ENCODE data around the gene KCNG2.
A peak's percentile ranks its signal among the peaks of the same experiment; 100 is the strongest.

KCNG2 gene

DNA sequence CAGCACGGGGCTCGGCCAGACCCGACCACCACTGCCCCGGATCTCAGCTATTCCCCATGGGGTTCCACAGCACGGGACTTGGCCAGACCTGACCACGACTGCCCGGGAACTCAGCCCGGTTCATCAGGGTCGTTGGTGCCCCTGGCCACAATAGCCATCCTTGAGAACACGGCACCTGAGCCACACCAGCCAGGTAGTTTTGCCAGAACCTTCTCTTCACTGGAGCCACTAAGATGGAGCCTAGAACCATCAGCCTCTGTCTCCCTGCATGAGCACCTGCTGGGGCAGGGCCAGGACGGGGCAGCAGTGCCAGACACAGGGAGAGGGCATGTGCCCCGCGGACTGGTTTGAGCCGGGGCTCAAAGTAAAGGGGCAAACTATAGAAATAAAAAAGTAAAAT lies 11.4 kb upstream of the KCNG2 start:
- H3K36me3 ChIP-seq (ENCODE audit: insufficient read depth, low read length), result no peaks in the 10 kb centered on the region

DNA sequence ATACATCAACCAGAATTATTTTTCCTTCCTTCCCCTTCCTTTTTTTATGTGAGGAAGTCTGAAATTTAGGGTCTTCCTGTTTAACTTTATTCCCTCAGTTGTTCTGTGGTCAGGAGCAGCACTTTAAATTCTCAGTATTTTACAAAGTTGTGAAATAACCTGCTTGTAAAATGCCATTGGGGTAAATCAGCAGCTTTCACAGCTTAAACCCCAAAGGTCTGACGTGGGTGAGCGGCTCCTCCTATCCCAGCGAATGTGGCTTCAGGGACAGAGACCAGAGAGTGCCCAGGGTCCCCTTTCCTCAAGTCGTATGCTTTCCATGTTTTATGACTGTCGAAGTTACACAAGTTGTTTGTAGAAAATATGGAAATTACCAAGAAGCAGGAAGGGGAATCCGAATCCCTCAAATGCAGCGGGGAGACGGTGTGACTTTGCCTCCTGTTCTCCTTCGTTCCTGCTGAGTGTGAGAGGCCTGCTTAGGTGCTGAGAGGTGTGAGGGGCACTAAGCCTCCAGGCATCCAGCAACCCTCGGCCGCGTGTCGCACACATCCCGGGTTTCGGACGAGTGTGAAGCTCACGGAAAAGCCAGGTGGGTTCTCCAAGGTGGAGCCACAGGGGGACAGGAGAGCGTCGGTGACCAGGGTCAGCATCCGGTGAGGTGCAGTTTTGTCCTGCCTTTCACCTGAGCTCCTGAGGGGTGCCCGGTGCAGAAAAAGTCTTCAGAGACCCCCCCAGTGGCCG lies 10.8 kb upstream of the KCNG2 start:
- Histone ChIP-seq H3K36me3 (ENCODE audit: insufficient read depth, low read length) (no peaks in the 10 kb centered on the region), H3K27me3 (ENCODE audit: insufficient read depth, low read length) (peaks cover 4% of the 10 kb centered on the region), H2AFZ (ENCODE audit: low read length, unreplicated experiment) (no peak overlapping the region), H3K79me2 (ENCODE audit: control insufficient read depth, insufficient read depth, low read length, unreplicated experiment) (no peaks in the 10 kb centered on the region), H3K4me3 (ENCODE audit: low read depth, low read length) (no peak overlapping the region), H3K4me1 (ENCODE audit: control insufficient read depth, insufficient read depth, low read length, unreplicated experiment) (peaks cover 35% of the 10 kb centered on the region), H3K27ac (ENCODE audit: low read depth, low read length) (peak overlapping the region; percentile 43; the same call in 1 of the 2 replicates)

More for the DNA sequence above, 11.4 kb upstream of the KCNG2 start:
- Histone ChIP-seq H2AFZ (ENCODE audit: low read length, unreplicated experiment) (no peak overlapping the region), H3K27ac (ENCODE audit: low read depth, low read length) (peak overlapping the region; percentile 43; the same call in 1 of the 2 replicates), H3K4me3 (ENCODE audit: low read depth, low read length) (no peak overlapping the region), H3K79me2 (ENCODE audit: control insufficient read depth, insufficient read depth, low read length, unreplicated experiment) (no peaks in the 10 kb centered on the region), H3K27me3 (ENCODE audit: insufficient read depth, low read length) (peaks cover 4% of the 10 kb centered on the region), H3K4me1 (ENCODE audit: control insufficient read depth, insufficient read depth, low read length, unreplicated experiment) (peaks cover 32% of the 10 kb centered on the region)

DNA sequence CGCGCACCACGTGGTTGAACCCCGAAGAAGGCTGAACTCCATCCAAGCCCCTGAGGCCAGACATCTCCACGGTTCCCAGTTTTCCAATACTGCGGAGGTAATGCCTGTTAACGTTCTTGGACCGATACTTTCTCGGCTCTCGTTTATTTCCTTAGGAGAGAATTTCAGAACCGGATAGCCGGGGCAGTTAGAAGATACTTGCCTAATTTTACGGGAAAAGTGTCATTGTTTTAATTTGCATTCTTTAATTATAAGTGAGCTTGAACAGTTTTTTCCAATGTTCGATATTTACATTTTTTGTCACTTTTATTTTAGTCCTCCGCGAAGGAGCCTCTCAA lies 10.2 kb upstream of the KCNG2 start:
- H3K4me3 ChIP-seq (ENCODE audit: low read depth, low read length), result peak overlapping the region; percentile 73
- H2AFZ ChIP-seq (ENCODE audit: low read length, unreplicated experiment), result no peak overlapping the region
- peaks cover 41% of the 10 kb centered on the region for H3K4me1 ChIP-seq (ENCODE audit: control insufficient read depth, insufficient read depth, low read length, unreplicated experiment)
- H3K79me2 ChIP-seq (ENCODE audit: control insufficient read depth, insufficient read depth, low read length, unreplicated experiment), result no peaks in the 10 kb centered on the region
- peaks cover 4% of the 10 kb centered on the region for H3K27me3 ChIP-seq (ENCODE audit: insufficient read depth, low read length)
- peak overlapping the region; percentile 28; the same call in 1 of the 2 replicates for H3K27ac ChIP-seq (ENCODE audit: low read depth, low read length)
- no peaks in the 10 kb centered on the region for H3K36me3 ChIP-seq (ENCODE audit: insufficient read depth, low read length)

DNA sequence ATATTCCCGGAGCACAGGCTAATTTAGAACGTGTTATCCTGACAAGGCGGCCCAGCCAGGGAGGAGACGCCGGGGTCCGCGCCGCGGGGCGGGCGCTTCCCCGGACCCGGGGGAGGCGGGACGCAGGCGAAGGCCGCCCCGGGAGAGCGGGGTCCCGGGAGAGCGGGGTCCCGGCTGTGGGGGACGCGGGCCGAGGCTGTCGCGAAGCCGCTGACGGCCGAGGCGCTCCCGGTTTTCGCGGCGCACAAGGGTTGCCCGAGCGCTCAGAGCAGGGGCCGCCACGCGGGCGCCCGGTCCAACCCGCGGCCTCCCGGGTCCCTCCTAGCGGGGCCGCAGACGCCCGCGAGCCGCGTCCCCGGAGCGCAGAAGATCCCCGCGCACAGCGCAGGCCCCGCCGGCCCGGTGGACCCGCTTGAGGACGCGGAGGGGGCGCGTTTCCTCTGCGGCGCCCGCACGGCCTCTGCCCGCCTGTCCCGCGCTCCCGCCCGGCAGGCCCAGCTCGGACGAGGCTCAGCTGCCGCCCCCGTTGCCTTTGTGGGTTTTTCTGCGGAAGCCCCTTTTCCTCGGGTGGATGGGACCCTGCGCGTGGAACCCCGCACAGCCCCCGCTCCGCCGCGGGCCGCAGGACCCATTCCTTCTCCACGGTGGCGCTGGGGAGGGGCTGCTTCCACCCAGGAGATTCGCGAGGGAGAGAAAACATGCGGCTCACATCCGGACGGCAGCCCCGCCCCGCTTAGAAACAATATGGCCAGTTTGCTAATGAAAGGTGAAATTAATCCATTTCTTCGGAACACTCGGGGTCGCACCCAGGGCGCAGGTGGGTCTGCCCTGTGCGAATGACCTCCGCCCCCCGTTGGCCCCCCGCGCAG lies 9.6 kb upstream of the KCNG2 start:
- H3K4me1 ChIP-seq (ENCODE audit: control insufficient read depth, insufficient read depth, low read length, unreplicated experiment), result peaks cover 46% of the 10 kb centered on the region
- H3K79me2 ChIP-seq (ENCODE audit: control insufficient read depth, insufficient read depth, low read length, unreplicated experiment), result no peaks in the 10 kb centered on the region
- H2AFZ ChIP-seq (ENCODE audit: low read length, unreplicated experiment), result peak overlapping the region; percentile 62
- H3K27me3 ChIP-seq (ENCODE audit: insufficient read depth, low read length), result peaks cover 4% of the 10 kb centered on the region
- H3K4me3 ChIP-seq (ENCODE audit: low read depth, low read length), result peak overlapping the region; percentile 73
- peak overlapping the region; percentile 25; the same call in 1 of the 2 replicates for H3K27ac ChIP-seq (ENCODE audit: low read depth, low read length)
- no peaks in the 10 kb centered on the region for H3K36me3 ChIP-seq (ENCODE audit: insufficient read depth, low read length)

DNA sequence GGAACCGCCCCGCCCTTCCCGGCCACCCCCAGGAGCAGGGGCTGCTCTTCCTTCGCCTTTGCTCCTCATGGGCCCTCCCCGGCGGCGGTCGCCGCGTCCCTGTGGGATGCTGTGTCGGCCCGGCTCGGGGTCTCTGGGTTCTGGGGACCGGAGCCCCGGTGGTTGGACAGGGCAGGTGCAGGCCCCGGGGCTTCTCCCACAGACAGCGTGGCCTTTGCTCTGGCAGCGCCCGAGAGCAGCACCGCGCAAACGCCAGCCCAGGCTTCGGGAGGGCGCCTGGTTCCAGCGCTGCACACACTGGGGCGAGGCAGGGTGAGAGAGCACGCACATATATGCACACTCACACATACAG lies 9.0 kb upstream of the KCNG2 start:
- Histone ChIP-seq H3K4me1 (ENCODE audit: control insufficient read depth, insufficient read depth, low read length, unreplicated experiment) (peaks cover 46% of the 10 kb centered on the region), H3K27ac (ENCODE audit: low read depth, low read length) (no peak overlapping the region), H2AFZ (ENCODE audit: low read length, unreplicated experiment) (peak overlapping the region; percentile 62), H3K4me3 (ENCODE audit: low read depth, low read length) (peak overlapping the region; percentile 73; the same call in 1 of the 2 replicates), H3K36me3 (ENCODE audit: insufficient read depth, low read length) (no peaks in the 10 kb centered on the region), H3K79me2 (ENCODE audit: control insufficient read depth, insufficient read depth, low read length, unreplicated experiment) (no peaks in the 10 kb centered on the region), H3K27me3 (ENCODE audit: insufficient read depth, low read length) (peaks cover 4% of the 10 kb centered on the region)

DNA sequence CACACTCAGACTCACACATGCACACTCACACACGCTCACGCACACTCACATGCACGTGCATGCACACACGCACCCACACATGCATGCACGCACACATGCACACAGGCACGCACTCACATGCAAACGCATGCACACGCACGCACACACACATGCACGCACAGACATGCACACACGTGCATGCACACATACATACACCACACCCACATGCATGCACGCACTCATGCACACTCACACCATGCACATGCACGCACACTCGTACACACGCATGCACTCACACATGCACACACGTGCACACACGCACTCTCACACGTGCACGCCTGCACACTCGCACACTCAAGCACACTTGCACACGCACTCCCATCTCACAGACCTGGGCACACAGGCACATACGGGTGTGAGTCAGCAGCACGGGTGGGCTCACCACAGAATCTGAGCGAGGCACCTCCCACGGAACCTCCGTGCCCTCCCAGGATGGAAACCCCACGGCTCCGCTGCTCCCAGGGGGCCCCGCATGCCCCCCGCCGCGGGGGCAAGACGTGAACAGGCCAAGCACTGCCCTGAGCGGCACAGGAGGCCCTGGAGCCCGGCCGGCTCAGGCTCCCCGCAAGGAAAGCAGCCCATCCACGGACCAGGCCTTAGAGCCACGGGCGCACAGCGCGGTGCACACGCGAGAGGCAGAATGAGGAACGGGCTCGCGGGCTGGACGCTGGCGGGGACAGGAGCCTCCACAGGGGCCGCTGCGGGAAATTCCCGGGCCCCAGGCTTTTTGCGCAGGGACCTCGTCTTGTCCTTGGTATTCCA lies 8.4 kb upstream of the KCNG2 start:
- Histone ChIP-seq H2AFZ (ENCODE audit: low read length, unreplicated experiment) (no peak overlapping the region), H3K27me3 (ENCODE audit: insufficient read depth, low read length) (peaks cover 4% of the 10 kb centered on the region), H3K4me1 (ENCODE audit: control insufficient read depth, insufficient read depth, low read length, unreplicated experiment) (peaks cover 46% of the 10 kb centered on the region), H3K79me2 (ENCODE audit: control insufficient read depth, insufficient read depth, low read length, unreplicated experiment) (no peaks in the 10 kb centered on the region), H3K4me3 (ENCODE audit: low read depth, low read length) (no peak overlapping the region), H3K27ac (ENCODE audit: low read depth, low read length) (no peak overlapping the region), H3K36me3 (ENCODE audit: insufficient read depth, low read length) (no peaks in the 10 kb centered on the region)

DNA sequence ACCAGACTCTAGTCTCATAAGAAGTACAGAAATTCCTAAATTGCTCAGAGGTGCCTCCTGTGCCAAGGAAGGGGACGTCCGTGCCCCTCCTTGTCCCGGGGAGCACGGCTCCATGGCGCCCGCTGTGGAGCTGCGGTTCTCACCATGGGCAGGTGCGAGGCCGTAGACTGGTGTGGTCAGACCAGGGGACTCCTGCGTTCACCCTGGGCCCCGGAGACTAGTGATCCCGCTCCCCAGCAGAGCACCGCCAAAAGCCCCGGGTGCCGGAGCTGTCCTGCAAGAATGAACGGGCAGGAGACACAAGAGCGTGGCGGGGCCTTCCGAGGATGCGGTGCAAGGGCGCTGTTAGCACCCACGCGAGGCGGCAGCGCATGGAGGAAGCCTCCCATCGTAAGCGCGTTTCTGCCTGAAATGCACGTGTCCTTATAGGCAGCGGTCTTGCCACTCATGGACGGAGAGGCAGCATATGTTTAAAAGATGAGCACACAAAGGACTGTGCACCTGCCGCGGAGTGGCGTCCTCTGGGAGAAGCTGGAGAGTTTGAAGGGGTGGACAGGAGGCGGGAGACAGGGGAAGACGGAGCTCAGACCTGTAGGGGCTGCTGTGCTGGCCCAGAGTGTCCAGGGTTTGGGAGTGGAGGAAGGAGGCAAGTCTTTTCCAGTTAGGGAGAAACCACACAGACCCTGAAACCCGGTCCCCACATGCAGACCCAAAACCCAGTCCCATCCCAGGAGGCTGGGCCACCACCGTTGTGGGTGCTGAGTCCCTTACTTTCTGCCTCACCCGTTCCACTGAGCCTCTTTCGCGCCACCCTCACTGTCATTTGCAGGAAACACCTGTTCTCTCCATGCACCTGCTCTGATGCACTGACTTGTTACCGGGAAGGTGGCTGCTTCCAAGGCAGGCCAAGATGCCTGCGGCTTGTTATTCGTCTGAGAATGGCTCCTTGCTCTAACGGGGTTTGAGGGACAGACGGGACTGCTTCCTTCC lies 7.5 kb upstream of the KCNG2 start:
- no peak overlapping the region for H2AFZ ChIP-seq (ENCODE audit: low read length, unreplicated experiment)
- H3K36me3 ChIP-seq (ENCODE audit: insufficient read depth, low read length), result no peaks in the 10 kb centered on the region
- H3K4me1 ChIP-seq (ENCODE audit: control insufficient read depth, insufficient read depth, low read length, unreplicated experiment), result peaks cover 45% of the 10 kb centered on the region
- no peaks in the 10 kb centered on the region for H3K79me2 ChIP-seq (ENCODE audit: control insufficient read depth, insufficient read depth, low read length, unreplicated experiment)
- peaks cover 4% of the 10 kb centered on the region for H3K27me3 ChIP-seq (ENCODE audit: insufficient read depth, low read length)
- peak overlapping the region; percentile 96 for H3K27ac ChIP-seq (ENCODE audit: low read depth, low read length)
- no peak overlapping the region for H3K4me3 ChIP-seq (ENCODE audit: low read depth, low read length)

DNA sequence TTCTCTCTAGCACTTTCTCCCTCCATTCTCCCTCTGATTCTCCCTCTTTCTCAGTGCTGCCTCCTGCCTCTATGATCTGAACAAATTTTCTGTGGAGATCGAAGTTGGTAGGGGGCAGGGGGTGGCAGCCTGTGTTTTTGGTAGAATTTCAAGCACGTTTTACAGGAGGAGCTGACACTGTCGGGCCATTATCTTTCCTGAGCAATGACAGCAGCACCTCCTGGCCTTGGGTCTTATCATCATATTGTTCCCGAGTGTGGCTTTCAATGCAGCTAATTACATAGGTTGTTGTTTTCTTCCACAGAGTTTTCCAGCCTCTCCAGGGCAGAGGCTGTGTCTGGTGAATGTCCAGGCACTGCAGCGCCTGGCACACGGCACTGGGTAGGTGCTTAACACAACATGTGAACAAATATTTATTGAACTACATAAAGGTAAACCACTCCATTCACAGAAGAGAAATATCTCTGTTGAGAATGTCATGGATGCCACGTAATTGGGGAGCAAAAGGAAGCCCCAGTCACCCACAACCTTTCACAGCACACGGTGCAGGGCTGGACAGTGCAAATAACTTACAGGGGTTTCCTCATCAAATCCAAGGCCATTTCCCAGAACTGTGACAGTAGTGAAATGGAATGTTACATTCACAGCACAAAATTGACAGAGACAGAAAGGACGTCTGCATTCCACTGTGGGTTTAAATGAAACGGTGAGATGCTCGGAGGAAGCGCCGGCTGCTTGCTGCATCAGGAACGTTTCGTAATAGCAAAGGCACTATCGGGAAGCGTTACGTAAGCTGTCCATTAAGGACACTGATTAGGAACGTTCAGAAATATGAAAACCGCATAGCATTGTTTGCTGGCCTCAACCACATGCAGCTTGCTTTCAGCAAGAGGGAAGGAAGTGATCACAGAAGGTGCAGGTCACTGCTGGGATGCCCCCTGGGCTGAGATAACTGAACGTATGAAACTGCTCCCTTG lies 6.5 kb upstream of the KCNG2 start:
- H3K36me3 ChIP-seq (ENCODE audit: insufficient read depth, low read length), result no peaks in the 10 kb centered on the region
- peak overlapping the region; percentile 99 for H3K27ac ChIP-seq (ENCODE audit: low read depth, low read length)
- H3K4me1 ChIP-seq (ENCODE audit: control insufficient read depth, insufficient read depth, low read length, unreplicated experiment), result peaks cover 49% of the 10 kb centered on the region
- peaks cover 4% of the 10 kb centered on the region for H3K27me3 ChIP-seq (ENCODE audit: insufficient read depth, low read length)
- peak overlapping the region; percentile 26 for H3K4me3 ChIP-seq (ENCODE audit: low read depth, low read length)
- H2AFZ ChIP-seq (ENCODE audit: low read length, unreplicated experiment), result peak overlapping the region; percentile 18
- no peaks in the 10 kb centered on the region for H3K79me2 ChIP-seq (ENCODE audit: control insufficient read depth, insufficient read depth, low read length, unreplicated experiment)

Data from ACC112 (cell line).